SKM-1 (cell line): Measurements from ENCODE around the gene CCT4.
A peak's percentile ranks its signal among the peaks of the same experiment; 100 is the strongest.
"Not testable (repeated sequence)": the region's sequence is repeated elsewhere in the genome, so short reads cannot be mapped to it uniquely, and the experiment has no call there.

Experiments
- DNase-seq: peaks from one replicate; lab custom pipeline; 2025; ENCODE audit not compliant: unreplicated experiment; lab: John Stamatoyannopoulos, UW

Gene CCT4

DNA sequence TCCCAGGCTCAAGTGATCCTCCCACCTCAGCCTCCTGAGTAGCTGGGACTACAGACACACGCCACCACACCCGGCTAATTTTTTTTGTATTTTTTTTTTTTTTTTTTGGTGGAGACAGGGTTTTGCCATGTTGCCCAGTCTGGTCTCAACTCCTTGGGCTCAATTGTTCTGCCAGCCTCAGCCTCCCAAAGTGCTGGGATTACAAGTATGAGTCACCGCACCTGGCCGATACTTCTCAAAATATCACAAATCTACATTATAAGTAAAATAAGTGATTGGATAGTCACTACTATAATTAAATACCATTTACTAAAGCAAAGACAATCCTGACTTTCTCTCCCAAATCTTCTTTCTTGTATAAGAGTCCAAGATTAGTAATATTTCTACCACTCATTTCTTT, 9.1 kb downstream of the CCT4 start:
- DNase-seq: not testable (repeated sequence)

DNA sequence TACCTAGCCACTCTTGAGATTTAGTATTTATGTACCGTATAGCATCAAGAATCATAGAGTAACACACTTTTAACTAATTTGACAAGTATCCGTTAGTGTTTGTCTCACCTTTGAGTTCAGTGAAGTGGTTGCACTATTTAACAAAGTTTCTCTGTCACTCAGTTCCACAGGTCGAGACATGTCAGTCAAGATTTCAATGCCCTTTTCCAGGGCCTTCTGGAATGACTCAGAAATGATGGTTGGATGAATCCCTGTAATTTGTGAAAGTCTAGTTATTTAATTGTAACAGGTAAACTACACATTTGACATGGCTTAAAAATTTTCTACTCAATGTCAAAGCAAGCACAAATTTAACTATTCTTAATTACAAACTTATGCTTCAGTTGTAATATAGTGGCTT, 9.7 kb downstream of the CCT4 start:
- DNase-seq: no peak

DNA sequence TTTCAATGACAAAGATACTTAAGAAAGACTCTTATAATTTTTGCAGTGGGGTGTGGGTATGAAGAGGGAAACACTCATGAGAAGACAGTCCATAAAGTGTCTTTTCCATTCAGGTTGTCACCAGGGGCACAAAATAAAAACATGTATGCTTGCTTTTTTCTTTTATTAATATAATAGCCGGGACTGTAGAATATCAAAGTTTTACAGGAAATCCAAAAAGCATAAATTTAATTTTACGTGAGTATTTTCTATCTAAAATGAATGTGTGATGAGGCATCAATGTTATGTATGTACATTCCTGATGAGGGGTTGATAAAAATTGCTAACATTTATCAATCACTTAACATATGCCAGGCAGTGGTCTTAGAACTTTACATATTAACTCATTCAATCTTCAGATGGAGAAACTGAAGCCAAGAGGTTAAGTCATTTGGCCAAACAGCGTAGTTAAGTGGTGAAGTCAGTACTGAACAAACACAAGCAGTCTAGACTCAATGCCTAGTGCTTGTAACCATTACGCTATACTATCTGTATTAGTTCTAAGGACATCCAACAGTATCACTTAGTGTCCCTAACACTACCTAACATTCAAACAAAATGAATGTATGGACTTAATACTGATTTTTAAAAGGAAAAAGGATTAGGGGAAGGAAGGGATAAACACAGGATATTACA, 10.7 kb downstream of the CCT4 start:
- DNase-seq: no peak

DNA sequence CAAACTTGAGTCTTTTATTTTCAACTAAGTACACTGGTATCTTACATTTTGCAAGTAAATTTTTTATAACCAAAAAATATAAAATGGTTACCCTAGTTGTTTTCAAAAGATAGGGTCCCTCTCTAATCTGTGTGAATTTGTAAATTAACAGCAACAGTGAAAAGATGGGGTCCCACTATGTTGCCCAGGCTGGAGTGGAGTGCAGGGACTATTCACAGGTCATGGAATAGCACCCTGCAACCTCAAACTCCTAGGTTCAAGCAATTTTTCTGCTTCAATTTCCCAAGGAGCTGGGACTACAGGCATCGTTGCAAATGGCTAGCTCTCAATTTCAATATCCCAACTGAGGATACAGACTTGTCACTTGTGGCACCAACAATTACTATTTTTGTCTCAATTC, 12.1 kb downstream of the CCT4 start:
- no peak for DNase-seq

DNA sequence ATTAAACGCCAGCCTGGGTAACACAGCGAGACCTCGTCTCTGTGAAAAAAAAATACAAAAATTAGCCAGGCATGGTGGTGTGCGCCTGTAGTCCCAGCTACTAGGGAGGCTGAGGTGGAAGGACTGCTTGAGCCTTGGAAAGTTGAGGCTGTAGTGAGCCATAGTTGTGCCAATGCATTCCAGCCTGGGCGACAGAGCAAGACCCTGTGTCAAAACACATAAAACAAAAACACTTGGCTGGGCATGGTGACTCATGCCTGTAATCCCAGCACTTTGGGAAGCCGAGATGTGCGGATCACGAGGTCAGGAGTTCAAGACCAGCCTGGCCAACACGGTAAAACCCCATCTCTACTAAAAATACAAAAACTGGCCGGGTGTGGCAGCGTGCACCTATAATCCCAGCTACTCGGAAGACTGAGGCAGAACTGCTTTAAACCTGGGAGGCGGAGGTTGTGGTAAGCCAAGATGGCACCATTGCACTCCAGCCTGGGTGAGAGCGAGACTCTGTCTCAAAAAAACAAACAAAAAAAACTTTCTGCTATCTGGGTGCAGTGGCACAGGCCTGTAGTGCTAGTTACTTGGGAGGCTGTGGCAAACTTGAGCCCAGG, 21.9 kb downstream of the CCT4 start:
- DNase-seq: not testable (repeated sequence)

DNA sequence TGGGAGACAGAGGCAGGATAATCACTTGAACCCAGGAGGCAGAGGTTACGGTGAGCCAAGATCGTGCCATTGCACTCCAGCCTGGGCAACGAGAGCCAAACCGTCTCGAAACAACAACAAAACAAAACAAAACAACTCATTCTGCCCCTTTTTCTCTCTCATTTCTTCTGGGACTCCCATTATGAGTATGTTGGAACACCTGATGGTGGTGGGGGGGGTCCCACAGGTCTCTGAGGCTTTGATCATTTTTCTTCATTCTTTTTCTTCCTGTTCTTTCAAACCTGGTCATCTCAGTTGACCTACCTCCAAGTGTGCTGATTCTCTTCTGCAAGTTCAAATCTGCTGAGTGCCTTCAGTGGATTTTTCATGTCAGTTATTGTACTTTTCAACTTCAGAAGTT, 26.4 kb downstream of the CCT4 start:
- no peak for DNase-seq

DNA sequence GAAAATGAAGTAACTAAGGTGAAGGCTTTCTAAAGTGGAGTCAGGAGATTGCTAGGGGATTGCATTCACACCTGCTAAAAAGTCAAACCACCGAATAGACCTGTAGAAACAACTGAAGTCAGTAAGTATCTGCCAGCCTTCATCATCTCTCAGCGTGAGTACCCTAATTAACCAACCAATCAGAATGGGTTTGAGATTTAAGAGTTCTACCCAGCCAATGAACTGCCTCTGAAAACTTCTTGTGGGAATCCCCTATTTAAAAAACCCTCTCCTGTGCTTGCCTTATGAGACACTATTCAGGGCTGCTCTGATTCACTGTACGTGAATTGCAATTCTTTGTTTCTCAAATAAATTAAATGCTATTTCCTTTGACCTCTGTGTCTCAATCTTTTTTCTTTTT, 31.2 kb downstream of the CCT4 start:
- DNase-seq: no peak

DNA sequence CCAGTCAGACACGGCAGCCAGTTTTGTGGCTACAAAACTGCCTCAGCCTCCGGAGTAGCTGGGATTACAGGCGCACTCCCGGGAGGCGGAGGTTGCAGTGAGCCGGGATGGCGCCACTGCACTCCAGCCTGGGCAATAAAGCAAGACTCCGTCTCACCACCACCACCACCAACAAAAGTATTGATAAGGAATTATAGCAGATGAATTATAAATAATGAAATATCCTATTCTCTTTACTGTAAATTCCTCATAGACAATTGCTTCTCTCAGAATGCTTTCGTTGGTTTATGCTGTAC, 33.2 kb downstream of the CCT4 start:
- DNase-seq: no peak

DNA sequence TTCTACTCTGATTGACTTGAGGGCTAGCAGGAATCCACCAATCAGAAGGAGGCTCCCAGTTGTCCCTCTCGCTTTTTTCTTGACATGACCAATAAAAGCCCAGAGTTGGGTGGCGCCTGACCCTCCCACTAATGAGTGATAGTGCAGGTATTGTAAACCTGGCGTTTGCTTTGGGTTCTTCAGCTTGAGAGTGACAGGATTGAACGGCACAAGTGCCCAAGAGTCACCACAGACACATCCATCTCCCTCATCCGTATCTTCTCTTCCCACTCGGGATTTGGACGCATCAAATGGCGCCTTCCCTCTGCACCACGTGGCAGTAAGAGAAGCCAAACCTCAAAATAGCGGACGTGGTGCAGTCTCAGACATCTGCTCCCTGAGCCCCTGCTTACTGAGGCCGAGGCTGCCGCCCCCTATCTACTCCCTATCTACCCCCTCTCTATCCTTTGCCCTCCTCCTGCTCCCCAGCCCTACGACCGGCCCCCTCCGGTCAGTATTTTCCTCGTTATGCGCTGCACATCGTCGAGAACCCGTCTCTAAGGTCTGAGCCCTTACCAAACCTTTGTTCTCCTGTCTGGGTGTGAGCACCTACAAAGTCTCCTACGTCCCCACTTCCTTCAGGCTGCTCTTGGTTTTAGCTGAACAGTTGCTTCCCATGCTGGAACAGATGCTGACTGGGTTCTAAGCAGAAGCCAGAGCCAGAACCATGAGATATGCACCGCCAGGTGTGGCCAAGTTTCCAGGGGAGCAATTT, 33.7 kb downstream of the CCT4 start:
- peak; percentile 91 for DNase-seq

DNA sequence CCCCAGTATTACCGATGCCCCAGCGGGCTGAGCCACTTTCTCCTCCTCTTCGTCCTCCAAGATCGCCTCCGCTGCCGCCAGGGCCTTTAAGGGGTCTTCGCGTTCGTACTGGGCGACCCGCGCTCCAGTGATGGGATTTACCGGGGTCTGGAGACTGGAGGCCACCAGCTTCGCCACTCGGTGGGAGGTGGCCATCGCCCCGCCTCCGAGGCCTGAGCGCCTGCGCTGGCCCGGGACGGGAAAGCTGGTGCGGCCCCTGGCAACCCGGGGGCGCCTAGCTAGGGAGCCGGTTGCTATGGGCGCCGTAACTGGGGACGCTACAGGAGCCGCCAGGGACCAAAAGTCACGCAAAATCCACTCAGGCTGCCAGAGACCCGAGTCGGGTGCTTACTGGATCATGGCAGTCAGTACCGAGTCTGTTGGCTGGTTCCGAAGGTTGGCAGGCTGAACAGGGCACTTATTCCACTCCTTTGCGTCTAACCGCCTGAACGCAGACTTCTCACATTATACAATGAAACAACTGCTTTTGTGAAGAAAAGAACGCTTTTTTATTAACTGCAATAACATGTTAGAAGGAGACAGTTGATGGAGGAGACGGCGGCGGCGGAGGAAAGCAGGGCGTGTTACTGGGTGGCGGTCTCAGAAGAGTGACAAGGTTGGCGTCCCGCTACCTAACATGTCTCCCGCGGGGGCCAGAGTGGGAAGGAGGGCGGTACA, 34.5 kb downstream of the CCT4 start, which contains the start of gene FAM161A:
TSS of gene FAM161A (minus strand) at position 214 of the 717 bp plus-strand sequence. CDS start at position 195, 19 bp downstream.
- peak; percentile 45 for DNase-seq

DNA sequence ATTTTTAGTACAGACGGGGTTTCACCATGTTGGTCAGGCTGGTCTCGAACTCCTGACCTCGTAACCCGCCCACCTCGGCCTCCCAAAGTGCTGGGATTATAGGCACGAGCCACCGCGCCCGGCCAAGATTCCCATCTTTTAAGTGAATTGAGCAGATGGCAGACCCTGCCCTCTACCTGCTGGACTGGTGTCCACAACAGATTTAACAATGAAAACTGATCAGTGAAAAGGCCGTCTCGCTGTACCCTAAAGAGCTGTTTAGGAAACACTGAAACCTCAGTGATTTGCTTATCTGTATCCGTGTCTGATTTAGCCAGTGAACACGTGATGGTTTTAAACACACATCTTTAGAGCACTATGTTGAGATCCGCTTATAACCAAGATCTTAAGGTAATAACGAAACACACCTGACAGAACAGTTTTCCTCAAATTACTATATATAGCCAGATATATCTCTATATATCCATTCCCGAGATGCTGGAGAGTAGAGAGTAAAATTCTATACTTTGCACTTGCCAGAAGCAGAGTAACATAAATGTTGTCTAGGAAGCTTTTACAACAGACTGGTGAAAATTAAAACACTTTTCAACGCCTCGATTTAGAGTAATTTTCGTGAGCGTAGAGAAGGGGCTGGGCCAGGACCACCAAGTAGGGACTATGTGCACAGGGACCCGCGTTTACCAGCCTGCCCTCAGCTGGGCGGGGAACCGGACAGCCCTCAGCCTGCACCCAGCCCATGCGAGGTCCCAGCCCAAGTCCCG, 35.2 kb downstream of the CCT4 start:
- peak; percentile 42 for DNase-seq

DNA sequence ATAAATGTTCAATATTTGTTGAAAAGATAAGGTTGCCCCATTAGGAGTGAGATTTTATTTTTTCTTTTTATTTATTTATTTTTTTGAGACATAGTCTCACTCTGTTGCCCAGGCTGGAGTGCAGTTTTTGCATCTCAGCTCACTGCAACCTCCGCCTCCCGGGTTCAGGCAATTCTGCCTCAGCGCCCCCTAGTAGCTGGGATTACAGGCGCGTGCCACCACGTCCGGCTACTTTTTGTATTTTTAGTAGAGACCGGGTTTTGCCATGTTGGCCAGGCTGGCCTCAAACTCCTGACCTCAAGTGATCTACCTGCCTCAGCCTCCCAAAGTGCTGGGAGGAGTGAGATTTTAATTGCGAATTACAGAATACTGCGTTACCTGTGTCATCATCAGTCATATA, 37.2 kb downstream of the CCT4 start:
- not testable (repeated sequence) for DNase-seq

DNA sequence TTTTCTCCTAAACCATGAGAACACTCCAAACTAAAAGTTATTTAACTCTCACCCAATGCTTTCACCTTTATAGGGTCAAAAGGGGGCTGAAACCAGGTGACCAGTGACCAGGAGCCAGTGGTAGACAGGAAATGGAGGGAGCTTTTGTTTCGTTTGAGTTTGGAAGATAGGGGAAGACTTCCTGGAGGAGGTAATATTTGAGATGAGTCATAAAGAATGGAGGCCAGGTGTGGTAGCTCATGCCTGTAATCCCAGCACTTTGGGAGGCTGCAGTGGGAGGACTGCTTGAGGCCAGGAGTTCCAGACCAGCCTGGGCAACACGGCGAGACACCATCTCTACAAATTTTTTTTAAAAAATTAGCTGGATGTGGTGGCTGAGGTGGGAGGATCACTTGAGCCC, 43.1 kb downstream of the CCT4 start:
- DNase-seq: no peak

DNA sequence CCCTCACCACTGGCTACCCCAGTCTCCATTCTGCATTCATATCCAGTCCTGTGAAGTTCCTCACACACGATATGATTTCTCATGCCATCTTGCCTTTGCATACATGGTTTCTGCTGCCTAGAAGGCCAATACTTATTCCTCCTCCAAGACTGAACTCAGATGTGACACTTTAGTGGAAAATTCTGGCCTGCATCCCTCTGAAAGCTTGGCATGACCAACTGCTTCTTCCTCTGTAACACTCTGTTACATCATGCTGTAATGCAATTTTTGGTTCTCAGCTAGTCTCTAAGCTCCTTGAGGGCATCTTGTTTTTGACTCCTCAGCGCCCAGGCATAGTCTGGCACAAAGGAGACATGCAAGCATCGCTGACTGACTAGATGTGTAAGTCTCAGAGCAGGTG, 47.2 kb downstream of the CCT4 start:
- no peak for DNase-seq

DNA sequence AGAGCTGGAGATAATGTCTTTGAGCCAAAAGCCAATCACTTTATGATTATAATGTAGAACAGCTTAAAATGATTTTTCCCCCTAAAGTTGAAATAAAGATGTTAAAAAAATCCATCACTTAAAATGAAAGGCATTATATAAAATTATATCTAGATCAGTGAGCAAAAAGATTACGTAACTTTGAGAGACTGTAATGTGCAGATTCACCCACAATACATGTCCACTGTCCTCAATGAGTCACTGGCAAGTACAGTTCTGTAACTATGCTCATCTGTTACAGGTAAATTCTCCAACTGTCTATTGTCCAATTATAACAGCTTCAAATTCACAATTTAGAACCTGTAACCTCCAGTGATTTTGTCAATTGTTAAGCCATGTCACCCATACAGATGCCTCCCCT, 53.6 kb downstream of the CCT4 start:
- DNase-seq: no peak

DNA sequence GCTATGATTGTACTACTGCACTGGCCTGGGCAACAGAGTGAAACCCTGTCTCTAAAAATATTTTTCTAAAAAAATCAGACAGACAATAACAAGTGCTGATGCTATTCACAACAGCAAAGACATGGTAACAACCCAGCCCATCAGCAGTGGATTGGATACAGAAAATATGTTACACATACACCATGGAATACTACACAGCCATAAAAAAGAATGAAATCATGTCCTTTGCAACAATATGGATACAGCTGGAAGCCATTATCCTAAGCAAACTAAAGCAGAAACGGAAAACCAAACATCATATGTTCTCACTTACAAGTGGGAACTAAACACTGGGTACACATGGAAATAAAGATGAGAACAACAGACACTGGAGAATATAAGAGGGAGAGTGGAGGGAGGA, 54.5 kb downstream of the CCT4 start:
- no peak for DNase-seq

DNA sequence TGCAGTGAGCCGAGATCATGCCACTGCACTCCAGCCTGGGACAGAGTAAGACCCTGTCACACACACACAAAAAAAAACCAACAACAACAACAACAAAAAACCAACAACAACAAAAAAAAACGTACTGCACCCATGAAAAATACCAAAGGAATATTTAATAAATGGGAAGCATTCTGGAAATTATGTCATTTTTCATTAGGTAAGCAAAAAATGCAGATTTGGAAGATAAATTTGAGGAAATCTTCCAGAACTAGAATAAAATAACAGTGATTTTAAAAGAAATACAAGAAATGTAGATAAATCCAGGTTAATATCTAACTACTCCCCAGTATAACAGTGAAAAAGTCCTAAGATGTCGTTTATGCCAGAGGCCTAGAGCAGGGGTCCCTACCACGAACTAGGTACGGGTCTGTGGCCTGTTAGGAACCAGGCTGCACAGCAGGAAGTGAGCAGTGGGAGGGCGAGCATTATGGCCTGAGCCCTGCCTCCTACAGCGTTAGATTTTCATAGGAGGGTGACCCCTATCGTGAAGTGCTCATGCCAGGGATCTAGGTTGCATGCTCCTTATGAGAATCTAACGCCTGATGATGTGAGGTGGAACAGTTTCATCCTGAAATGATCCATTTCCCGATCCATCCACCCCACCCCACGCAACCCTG, 56.1 kb downstream of the CCT4 start:
- DNase-seq: no peak

DNA sequence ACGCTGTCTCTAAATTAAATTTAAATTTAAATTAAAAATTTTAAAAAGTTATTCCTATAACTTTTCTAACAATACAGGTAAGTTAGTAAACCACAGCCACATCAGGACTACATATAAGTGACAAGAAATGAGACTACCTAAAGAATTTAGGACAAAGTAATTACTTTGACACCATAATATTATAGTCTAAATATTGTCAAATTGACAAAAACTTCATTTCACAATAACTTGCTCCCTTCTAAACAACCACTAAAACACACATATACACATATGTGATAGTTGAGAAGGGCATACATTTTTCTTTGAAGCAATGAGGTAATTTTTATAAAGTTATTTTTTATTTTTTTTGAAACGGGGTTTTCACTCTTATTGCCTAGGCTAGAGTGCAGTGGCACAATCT, 66.2 kb downstream of the CCT4 start:
- DNase-seq: no peak
